Ascending aorta (tissue), 2 donors: ENCODE results near the gene TRA2A. TPM values are rescaled to one million over a fixed set of nuclear protein-coding genes. Genes with fewer than 3 reads are reported as not detected.

Source experiments
- DNase-seq, 2 donors: peaks; one replicate each; pipeline ENCODE4 v3.0.0-alpha.2; 2019; ENCODE audit warnings: low spot score in 2 of 2
- H3K27ac ChIP-seq, 2 donors: fragments of 200-600 bp; sonication (generic); one replicate each; pipeline ENCODE4 v1.5.1; 2016 to 2017; ENCODE audit warnings: mild to moderate bottlenecking in 1 of 2
- H3K27me3 ChIP-seq: fragments of 200-600 bp; sonication (generic); one replicate; pipeline ENCODE4 v1.5.1; 2017
- H3K36me3 ChIP-seq, 2 donors: fragments of 200-600 bp; sonication (generic); one replicate each; pipeline ENCODE4 v1.5.1; 2016
- H3K4me1 ChIP-seq, 2 donors: fragments of 200-600 bp; sonication (generic); one replicate each; pipeline ENCODE4 v1.5.1; 2016 to 2017; ENCODE audit warnings: mild to moderate bottlenecking in 1 of 2
- H3K4me3 ChIP-seq, 2 donors: fragments of 200-600 bp; sonication (generic); one replicate each; pipeline ENCODE4 v1.5.1; 2016 to 2017; ENCODE audit warnings: mild to moderate bottlenecking in 1 of 2
- H3K9me3 ChIP-seq, 2 donors: fragments of 200-600 bp; sonication (generic); one replicate each; pipeline ENCODE4 v1.5.1; 2016
- CTCF ChIP-seq, 3 experiments: fragments of 200-600 bp in 2 of 3; fragments of 450-650 bp in 1 of 3; sonication (generic) in 2 of 3; IDR thresholded peaks; one replicate each; pipeline ENCODE4 v1.5.1; 2016 to 2019; ENCODE audit warnings: antibody characterized with exemption in 3 of 3, mild to moderate bottlenecking in 1 of 3, moderate library complexity in 1 of 3
- intact Hi-C: fragments of 100-400 bp; cut with DNase I; formaldehyde crosslinking; loops from one replicate; pipeline ENCODE4 v1.15.1; 2023
- total RNA-seq: library from RNA; depleted of rRNA; stranded (reverse); fragments of >200 nt; gene quantifications from one replicate; pipeline ENCODE4 v1.1.0, GENCODE V29; 2016

TRA2A gene
- 14.4 TPM for total RNA-seq

- intact Hi-C loops: loop anchor here (1.0 to 10.0 kb wide), 6 partner anchors 65 to 1643 kb away; partner anchors contain the start of genes CCDC126, FAM221A, KLHL7 and MALSU1
- Histone ChIP-seq H3K36me3 (no peaks in the 10 kb centered on the region), H3K27me3 (no peaks in the 10 kb centered on the region), H3K9me3 (no peaks in the 10 kb centered on the region), H3K27ac (peak within 1 kb of the TSS; percentile 95 to 99), H3K4me1 (peaks cover 3 to 29% of the 10 kb centered on the region in 2 donors), H3K4me3 (peak within 1 kb of the TSS; percentile 90 to 97)
- TF ChIP-seq CTCF (IDR thresholded peaks at IDR 0.05): no peak
- DNase-seq: peak; percentile 85 to 98
Measured at GRCh38 chr7:23531794-23532489, at the start of gene TRA2A. TSS of gene TRA2A (minus strand) at chr7:23531981. CDS start at chr7:23531824, 157 bp downstream.

GRCh38 chr7:23570592-23571200 is 38.9 kb upstream of the TRA2A start:
- no peaks in the 10 kb centered on the region for H3K9me3 ChIP-seq
- DNase-seq: peak in 1 of 2 donors; percentile 80
- intact Hi-C loops: loop anchor here (1.0 kb wide), 1 partner anchor 142 kb away; no protein-coding TSS in a partner anchor

GRCh38 chr7:23558303-23558702 is 26.5 kb upstream of the TRA2A start:
- no peaks in the 10 kb centered on the region for H3K36me3 ChIP-seq
- DNase-seq: no peak
- H3K4me3 ChIP-seq: no peak overlapping the region
- intact Hi-C loops: no loop called here
- H3K27me3 ChIP-seq: no peaks in the 10 kb centered on the region
- H3K27ac ChIP-seq: no peak overlapping the region
- no peaks in the 10 kb centered on the region for H3K9me3 ChIP-seq
- H3K4me1 ChIP-seq: no peaks in the 10 kb centered on the region
- TF ChIP-seq CTCF (IDR thresholded peaks at IDR 0.05): no peak

More at GRCh38 chr7:23570592-23571200, 38.9 kb upstream of the TRA2A start:
- no peak overlapping the region for H3K27ac ChIP-seq
- H3K27me3 ChIP-seq: no peaks in the 10 kb centered on the region
- H3K4me3 ChIP-seq: no peak overlapping the region
- H3K36me3 ChIP-seq: no peaks in the 10 kb centered on the region
- no peaks in the 10 kb centered on the region for H3K4me1 ChIP-seq
- peak; percentile 66 to 89 (median 70) for TF ChIP-seq CTCF (IDR thresholded peaks at IDR 0.05)

GRCh38 chr7:23547662-23548061 is 15.9 kb upstream of the TRA2A start:
- intact Hi-C loops: loop anchor here (2.0 kb wide), 1 partner anchor 165 kb away; no protein-coding TSS in a partner anchor

More at GRCh38 chr7:23547662-23548061, 15.9 kb upstream of the TRA2A start:
- Histone ChIP-seq H3K4me3 (no peak overlapping the region), H3K9me3 (no peaks in the 10 kb centered on the region), H3K27ac (no peak overlapping the region), H3K36me3 (no peaks in the 10 kb centered on the region), H3K4me1 (no peaks in the 10 kb centered on the region), H3K27me3 (no peaks in the 10 kb centered on the region)
- no peak for DNase-seq
- no peak for TF ChIP-seq CTCF (IDR thresholded peaks at IDR 0.05)
